ENCODE results near the gene KDM8.

KDM8 gene

GRCh38 chr16:27161398-27161797 lies 41.9 kb upstream of the KDM8 start:
- H3K4me2 ChIP-seq (ENCODE audit: low read depth, low read length, poor library complexity, severe bottlenecking): no peak overlapping the region
- peaks cover 5% of the 10 kb centered on the region; the same call in 1 of the 2 replicates for H3K9me3 ChIP-seq (ENCODE audit: insufficient read depth, low read length)
- no peak overlapping the region for H3K9ac ChIP-seq (ENCODE audit: low read length)
- TF ChIP-seq, protein P1, sequence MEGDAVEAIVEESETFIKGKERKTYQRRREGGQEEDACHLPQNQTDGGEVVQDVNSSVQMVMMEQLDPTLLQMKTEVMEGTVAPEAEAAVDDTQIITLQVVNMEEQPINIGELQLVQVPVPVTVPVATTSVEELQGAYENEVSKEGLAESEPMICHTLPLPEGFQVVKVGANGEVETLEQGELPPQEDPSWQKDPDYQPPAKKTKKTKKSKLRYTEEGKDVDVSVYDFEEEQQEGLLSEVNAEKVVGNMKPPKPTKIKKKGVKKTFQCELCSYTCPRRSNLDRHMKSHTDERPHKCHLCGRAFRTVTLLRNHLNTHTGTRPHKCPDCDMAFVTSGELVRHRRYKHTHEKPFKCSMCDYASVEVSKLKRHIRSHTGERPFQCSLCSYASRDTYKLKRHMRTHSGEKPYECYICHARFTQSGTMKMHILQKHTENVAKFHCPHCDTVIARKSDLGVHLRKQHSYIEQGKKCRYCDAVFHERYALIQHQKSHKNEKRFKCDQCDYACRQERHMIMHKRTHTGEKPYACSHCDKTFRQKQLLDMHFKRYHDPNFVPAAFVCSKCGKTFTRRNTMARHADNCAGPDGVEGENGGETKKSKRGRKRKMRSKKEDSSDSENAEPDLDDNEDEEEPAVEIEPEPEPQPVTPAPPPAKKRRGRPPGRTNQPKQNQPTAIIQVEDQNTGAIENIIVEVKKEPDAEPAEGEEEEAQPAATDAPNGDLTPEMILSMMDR (IDR thresholded peaks at IDR 0.05; ENCODE audit: insufficient read depth, low read length, poor library complexity, severe bottlenecking): no peak
- no peak for TF ChIP-seq EZH2phosphoT487 (conservative IDR thresholded peaks at IDR 0.05; ENCODE audit: low read length)
- H3F3A ChIP-seq (ENCODE audit: insufficient read depth): no peaks in the 10 kb centered on the region
- H3K79me2 ChIP-seq (ENCODE audit: insufficient read depth, low read length): no peaks in the 10 kb centered on the region
- no peaks in the 10 kb centered on the region for H3K36me3 ChIP-seq (ENCODE audit: low read length)
- H3K9me2 ChIP-seq (replicated peaks; ENCODE audit: insufficient read depth, low read length): no peaks in the 10 kb centered on the region
- no peak overlapping the region for H3K27ac ChIP-seq (ENCODE audit: low read depth, low read length)
- no peak overlapping the region for H3K4me3 ChIP-seq (ENCODE audit: insufficient read depth, low read length, poor library complexity, severe bottlenecking)
- no peaks in the 10 kb centered on the region for H4K20me1 ChIP-seq (ENCODE audit: low read depth, low read length)
- no peak overlapping the region for H2AFZ ChIP-seq (ENCODE audit: low read depth, low read length, severe bottlenecking)
- no peaks in the 10 kb centered on the region for H3K27me3 ChIP-seq (ENCODE audit: low read length)

DNA sequence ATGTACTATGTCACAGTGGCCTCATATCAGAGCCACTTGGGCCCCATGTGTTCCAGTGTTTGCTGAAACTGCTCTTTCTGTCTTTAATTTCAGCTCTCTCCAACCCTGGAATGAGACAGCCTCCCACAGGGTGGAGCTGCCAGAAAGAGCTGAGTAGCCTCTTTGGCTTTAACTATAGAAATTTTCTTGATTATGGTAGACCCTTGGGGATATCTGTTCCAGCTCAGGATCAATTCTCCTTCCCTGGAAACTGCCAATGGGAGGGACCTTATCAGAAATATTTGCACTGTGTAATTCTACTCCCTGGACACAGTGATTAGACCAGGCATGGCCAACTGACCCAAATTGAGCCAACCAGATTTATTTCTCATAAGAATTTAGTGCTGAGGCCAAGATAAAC lies 39.0 kb upstream of the KDM8 start:
- H3K4me3 ChIP-seq (ENCODE audit: insufficient read depth, low read length, poor library complexity, severe bottlenecking): no peak overlapping the region
- no peaks in the 10 kb centered on the region for H4K20me1 ChIP-seq (ENCODE audit: low read depth, low read length)
- no peak overlapping the region for H2AFZ ChIP-seq (ENCODE audit: low read depth, low read length, severe bottlenecking)
- no peaks in the 10 kb centered on the region for H3K9me2 ChIP-seq (replicated peaks; ENCODE audit: insufficient read depth, low read length)
- H3K9ac ChIP-seq (ENCODE audit: low read length): no peak overlapping the region
- H3K79me2 ChIP-seq (ENCODE audit: insufficient read depth, low read length): no peaks in the 10 kb centered on the region
- no peak overlapping the region for H3K27ac ChIP-seq (ENCODE audit: low read depth, low read length)
- H3F3A ChIP-seq (ENCODE audit: insufficient read depth): no peaks in the 10 kb centered on the region
- no peak for TF ChIP-seq EZH2phosphoT487 (conservative IDR thresholded peaks at IDR 0.05; ENCODE audit: low read length)
- TF ChIP-seq, protein P1 (IDR thresholded peaks at IDR 0.05; ENCODE audit: insufficient read depth, low read length, poor library complexity, severe bottlenecking): no peak
- no peaks in the 10 kb centered on the region for H3K27me3 ChIP-seq (ENCODE audit: low read length)
- no peaks in the 10 kb centered on the region for H3K36me3 ChIP-seq (ENCODE audit: low read length)
- peaks cover 5% of the 10 kb centered on the region; the same call in 1 of the 2 replicates for H3K9me3 ChIP-seq (ENCODE audit: insufficient read depth, low read length)
- no peak overlapping the region for H3K4me2 ChIP-seq (ENCODE audit: low read depth, low read length, poor library complexity, severe bottlenecking)

- H3K79me2 ChIP-seq (ENCODE audit: insufficient read depth, low read length): no peaks in the 10 kb centered on the region
- H3K9me3 ChIP-seq (ENCODE audit: insufficient read depth, low read length): peaks cover 5% of the 10 kb centered on the region; the same call in 1 of the 2 replicates
- no peak overlapping the region for H3K9ac ChIP-seq (ENCODE audit: low read length)
- no peaks in the 10 kb centered on the region for H3K9me2 ChIP-seq (replicated peaks; ENCODE audit: insufficient read depth, low read length)
- H3K4me3 ChIP-seq (ENCODE audit: insufficient read depth, low read length, poor library complexity, severe bottlenecking): no peak overlapping the region
- no peaks in the 10 kb centered on the region for H3F3A ChIP-seq (ENCODE audit: insufficient read depth)
- H3K27ac ChIP-seq (ENCODE audit: low read depth, low read length): no peak overlapping the region
- H2AFZ ChIP-seq (ENCODE audit: low read depth, low read length, severe bottlenecking): no peak overlapping the region
- TF ChIP-seq EZH2phosphoT487 (conservative IDR thresholded peaks at IDR 0.05; ENCODE audit: low read length): no peak
- TF ChIP-seq, protein P1 (IDR thresholded peaks at IDR 0.05; ENCODE audit: insufficient read depth, low read length, poor library complexity, severe bottlenecking): no peak
- H3K4me2 ChIP-seq (ENCODE audit: low read depth, low read length, poor library complexity, severe bottlenecking): no peak overlapping the region
- no peaks in the 10 kb centered on the region for H3K27me3 ChIP-seq (ENCODE audit: low read length)
- H4K20me1 ChIP-seq (ENCODE audit: low read depth, low read length): no peaks in the 10 kb centered on the region
- H3K36me3 ChIP-seq (ENCODE audit: low read length): no peaks in the 10 kb centered on the region
Observed at GRCh38 chr16:27165576-27165975, 37.8 kb upstream of the KDM8 start.
